Lung (tissue), 12 donors: ENCODE measurements around the gene ARHGAP15. TPM values are rescaled to one million over a fixed set of nuclear protein-coding genes. Genes with fewer than 3 reads are reported as not detected.

ENCODE experiments used
- ATAC-seq: fragments of 200-7000 bp; cut with Tn5 transposase; one replicate; pipeline ENCODE4 v1.9.1; 2020; ENCODE audit warnings: moderate number of reproducible peaks; ENCODE audit not compliant: insufficient read depth, low FRiP score
- DNase-seq, 3 donors: peaks; one replicate each; pipeline ENCODE4 v3.0.0-alpha.2; 2013 to 2017
- H3K27ac ChIP-seq, 2 donors: one replicate each; pipeline ENCODE4 v1.5.1; 2013; ENCODE audit warnings: mild to moderate bottlenecking in 2 of 2, moderate library complexity in 2 of 2, control low read depth in 1 of 2, inconsistent platforms in 1 of 2, low read depth in 1 of 2, low read length in 1 of 2
- H3K27me3 ChIP-seq, 3 donors: one replicate each; pipeline ENCODE4 v1.5.1; 2013; ENCODE audit warnings: low read length in 2 of 3; ENCODE audit not compliant: control insufficient read depth in 3 of 3, insufficient read depth in 3 of 3
- H3K36me3 ChIP-seq, 4 donors: one replicate each; pipeline ENCODE4 v1.5.1; 2013; ENCODE audit warnings: low read length in 4 of 4, mild to moderate bottlenecking in 1 of 4, moderate library complexity in 1 of 4; ENCODE audit not compliant: control insufficient read depth in 4 of 4, insufficient read depth in 4 of 4
- H3K4me1 ChIP-seq, 5 donors: one replicate each; pipeline ENCODE4 v1.5.1; 2013; ENCODE audit warnings: low read length in 5 of 5, mild to moderate bottlenecking in 2 of 5, moderate library complexity in 1 of 5; ENCODE audit not compliant: control insufficient read depth in 5 of 5, insufficient read depth in 5 of 5
- H3K4me3 ChIP-seq: one replicate; pipeline ENCODE4 v1.5.1; 2013; ENCODE audit warnings: mild to moderate bottlenecking, control low read depth, moderate library complexity
- H3K9ac ChIP-seq, 2 donors: one replicate each; pipeline ENCODE4 v1.5.1; 2013; ENCODE audit warnings: low read length in 2 of 2, control low read depth in 1 of 2; ENCODE audit not compliant: insufficient read depth in 1 of 2
- H3K9me3 ChIP-seq, 4 donors: one replicate each; pipeline ENCODE4 v1.5.1; 2013; ENCODE audit warnings: low read length in 3 of 4, mild to moderate bottlenecking in 1 of 4, moderate library complexity in 1 of 4; ENCODE audit not compliant: control insufficient read depth in 4 of 4, insufficient read depth in 3 of 4
- WGBS, 2 donors: extraction: QIAGEN DNeasy Blood & Tissue Kit; methylation state at CpG; one replicate each; pipeline ENCODE4 v1.1.7; 2013; 5-methylcytosine and 5-hydroxymethylcytosine counted together
- polyA plus RNA-seq, 2 donors: library from polyadenylated mRNA; stranded (reverse); fragments of 200-250 nt; gene quantifications; one replicate each; pipeline ENCODE4 v1.2.1, GENCODE V29; 2013
- total RNA-seq, 2 donors: library from RNA; depleted of rRNA in 1 of 2; stranded (reverse); fragments of >200 nt in 1 of 2; gene quantifications; one replicate each; pipeline ENCODE4 v1.2.1, GENCODE V29; 2014 to 2021
- TF ChIP-seq, protein P1 (sequence below): IDR thresholded peaks from 2 replicates; pipeline ENCODE4 v1.5.1; 2012; ENCODE audit warnings: mild to moderate bottlenecking; ENCODE audit errors: control extremely low read depth, extremely low read depth
- donor health status: control.
- donor health status: control.
- donor health status: Bipolar disorder and iron deficiency.
- donor health status: healthy.
- donor health status: DM: yes; HTN: yes; CAD: no.

The ARHGAP15 gene
- total and polyA plus RNA-seq, 4 donors: 5.9 to 74.3 (median 13.2) TPM

DNA sequence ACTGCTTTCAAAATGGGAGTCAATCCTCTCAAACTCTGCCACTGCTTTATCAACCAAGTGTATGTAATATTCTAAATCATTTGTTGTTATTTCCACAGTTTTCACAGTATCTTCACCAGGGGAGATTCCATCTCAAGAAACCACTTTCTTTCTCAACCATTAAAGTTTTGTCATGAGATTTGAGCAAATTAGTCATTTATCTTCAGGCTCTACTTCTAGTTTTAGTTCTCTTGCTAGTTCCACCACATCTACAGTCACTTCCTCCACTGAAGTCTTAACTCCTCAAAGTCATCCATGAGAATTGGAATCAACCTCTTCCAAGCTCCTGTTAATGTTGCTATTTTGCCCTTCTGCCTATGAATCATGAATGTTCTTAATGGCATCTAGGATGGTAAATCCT is 545.8 kb downstream of the ARHGAP15 start:
- DNase-seq (no peak), ATAC-seq (no peak)
- Histone ChIP-seq H3K4me3 (no peak overlapping the region), H3K27ac (no peak overlapping the region), H3K36me3 (peaks cover 0 to 5% (median under 1%) of the 10 kb centered on the region in 4 donors), H3K9me3 (no peaks in the 10 kb centered on the region), H3K9ac (no peak overlapping the region), H3K4me1 (no peaks in the 10 kb centered on the region), H3K27me3 (no peaks in the 10 kb centered on the region)
- TF ChIP-seq, protein P1, sequence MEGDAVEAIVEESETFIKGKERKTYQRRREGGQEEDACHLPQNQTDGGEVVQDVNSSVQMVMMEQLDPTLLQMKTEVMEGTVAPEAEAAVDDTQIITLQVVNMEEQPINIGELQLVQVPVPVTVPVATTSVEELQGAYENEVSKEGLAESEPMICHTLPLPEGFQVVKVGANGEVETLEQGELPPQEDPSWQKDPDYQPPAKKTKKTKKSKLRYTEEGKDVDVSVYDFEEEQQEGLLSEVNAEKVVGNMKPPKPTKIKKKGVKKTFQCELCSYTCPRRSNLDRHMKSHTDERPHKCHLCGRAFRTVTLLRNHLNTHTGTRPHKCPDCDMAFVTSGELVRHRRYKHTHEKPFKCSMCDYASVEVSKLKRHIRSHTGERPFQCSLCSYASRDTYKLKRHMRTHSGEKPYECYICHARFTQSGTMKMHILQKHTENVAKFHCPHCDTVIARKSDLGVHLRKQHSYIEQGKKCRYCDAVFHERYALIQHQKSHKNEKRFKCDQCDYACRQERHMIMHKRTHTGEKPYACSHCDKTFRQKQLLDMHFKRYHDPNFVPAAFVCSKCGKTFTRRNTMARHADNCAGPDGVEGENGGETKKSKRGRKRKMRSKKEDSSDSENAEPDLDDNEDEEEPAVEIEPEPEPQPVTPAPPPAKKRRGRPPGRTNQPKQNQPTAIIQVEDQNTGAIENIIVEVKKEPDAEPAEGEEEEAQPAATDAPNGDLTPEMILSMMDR: no peak

DNA sequence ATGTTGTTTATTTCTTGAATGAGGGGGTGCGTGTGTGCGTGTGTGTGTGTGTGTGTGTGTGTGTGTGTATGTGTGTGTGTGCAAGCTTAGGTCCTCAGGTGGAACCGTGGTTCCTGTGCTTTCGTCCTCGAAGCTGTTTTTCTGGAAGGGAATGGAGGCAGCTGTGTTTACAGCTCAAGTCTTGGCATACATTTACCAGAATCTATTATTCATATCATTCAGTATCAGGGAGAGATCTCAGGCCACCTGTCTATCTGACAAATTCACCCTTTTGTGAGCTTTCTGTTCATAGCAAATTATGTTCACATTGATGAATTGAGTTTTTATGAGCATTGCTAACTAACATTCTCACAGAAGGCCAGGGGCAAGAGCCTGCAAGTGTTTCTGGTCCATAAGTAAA is 550.4 kb downstream of the ARHGAP15 start:
- no peak overlapping the region for H3K9ac ChIP-seq
- no peaks in the 10 kb centered on the region for H3K9me3 ChIP-seq
- DNase-seq: no peak
- peaks cover 0 to 7% (median 0%) of the 10 kb centered on the region in 5 donors for H3K4me1 ChIP-seq
- H3K4me3 ChIP-seq: no peak overlapping the region
- 84 to 85% methylated on average over 5 of the region's 5 CpGs for WGBS, 2 donors
- H3K27ac ChIP-seq: no peak overlapping the region
- TF ChIP-seq, protein P1: no peak
- H3K27me3 ChIP-seq: no peaks in the 10 kb centered on the region
- no peak for ATAC-seq
- peaks cover 0 to 5% (median under 1%) of the 10 kb centered on the region in 4 donors for H3K36me3 ChIP-seq

DNA sequence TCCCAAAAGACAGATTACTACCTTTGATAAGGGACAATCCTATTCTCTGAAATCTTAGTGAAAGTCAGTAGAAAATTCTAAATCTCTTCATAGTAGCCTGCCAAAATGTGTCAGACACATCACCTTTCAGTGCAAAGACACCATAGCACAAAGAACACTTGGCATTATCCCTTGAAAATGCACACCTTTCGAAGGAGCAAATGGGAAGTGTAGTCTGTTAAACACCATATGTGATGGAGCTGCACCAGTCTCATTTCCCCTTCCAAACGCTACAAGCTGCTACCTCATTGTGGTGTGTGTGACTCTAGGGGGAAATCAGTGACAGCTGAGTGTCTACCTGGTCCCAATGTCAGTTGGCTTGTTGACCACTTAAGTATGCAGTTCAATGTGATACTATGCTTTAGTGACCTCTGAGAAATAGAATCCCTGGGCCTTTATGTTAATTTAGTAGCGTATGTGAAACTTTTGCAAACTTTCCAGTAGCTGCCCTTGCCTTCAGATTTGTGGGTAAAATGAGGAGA is 551.7 kb downstream of the ARHGAP15 start:
- Histone ChIP-seq H3K4me1 (peaks cover 0 to 12% (median 4%) of the 10 kb centered on the region in 5 donors), H3K9me3 (no peaks in the 10 kb centered on the region), H3K36me3 (peaks cover 0 to 1% (median 0%) of the 10 kb centered on the region in 4 donors), H3K27me3 (no peaks in the 10 kb centered on the region), H3K4me3 (no peak overlapping the region), H3K9ac (no peak overlapping the region), H3K27ac (no peak overlapping the region)
- ATAC-seq (no peak), DNase-seq (no peak)
- 79 to 86% methylated on average over 3 of the region's 3 CpGs for WGBS, 2 donors
- TF ChIP-seq, protein P1: no peak
